Adrenal gland (tissue), 5 donors: ENCODE measurements around the gene EFR3B.

Source experiments
- POLR2A ChIP-seq, 2 donors: fragments of 450-650 bp; IDR thresholded peaks; one replicate each; pipeline ENCODE4 v1.6.1; 2017; ENCODE audit warnings: antibody characterized with exemption in 2 of 2, mild to moderate bottlenecking in 2 of 2, moderate library complexity in 1 of 2
- TF ChIP-seq, protein P1 (sequence below), 6 experiments: fragments of 450-650 bp in 4 of 6; fragments of 200-600 bp in 2 of 6; sonication (generic) in 1 of 6; IDR thresholded peaks; 1 replicate in 5 of 6; 2 replicates in 1 of 6; pipeline versions ENCODE4 v1.5.1 to v1.8.0; 2016 to 2021; ENCODE audit warnings: antibody characterized with exemption in 6 of 6, mild to moderate bottlenecking in 2 of 6, moderate library complexity in 1 of 6
- donor health status: DM: no; HTN: no; CAD: no.

DNA sequence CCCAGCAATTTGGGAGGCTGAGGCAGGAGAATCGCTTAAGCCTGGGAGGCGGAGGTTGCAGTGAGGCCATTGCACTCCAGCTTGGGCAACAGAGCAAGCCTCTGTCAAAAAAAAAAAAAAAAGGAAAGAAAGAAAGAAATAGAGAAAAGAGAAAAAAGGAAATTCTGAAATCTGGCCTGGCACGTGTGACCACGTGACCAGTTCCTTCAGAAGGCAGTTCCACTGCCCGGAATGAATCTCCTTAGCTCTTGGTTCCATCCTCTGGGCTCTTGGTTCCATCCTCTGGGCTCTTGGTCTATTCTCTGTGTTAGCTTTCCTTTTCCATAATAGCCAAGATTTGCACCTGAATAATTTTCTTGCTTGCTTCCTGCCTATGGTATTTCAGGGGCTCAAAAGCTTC lies 131.8 kb downstream of the EFR3B start:
- TF ChIP-seq POLR2A (IDR thresholded peaks at IDR 0.05): no peak
- TF ChIP-seq, protein P1, sequence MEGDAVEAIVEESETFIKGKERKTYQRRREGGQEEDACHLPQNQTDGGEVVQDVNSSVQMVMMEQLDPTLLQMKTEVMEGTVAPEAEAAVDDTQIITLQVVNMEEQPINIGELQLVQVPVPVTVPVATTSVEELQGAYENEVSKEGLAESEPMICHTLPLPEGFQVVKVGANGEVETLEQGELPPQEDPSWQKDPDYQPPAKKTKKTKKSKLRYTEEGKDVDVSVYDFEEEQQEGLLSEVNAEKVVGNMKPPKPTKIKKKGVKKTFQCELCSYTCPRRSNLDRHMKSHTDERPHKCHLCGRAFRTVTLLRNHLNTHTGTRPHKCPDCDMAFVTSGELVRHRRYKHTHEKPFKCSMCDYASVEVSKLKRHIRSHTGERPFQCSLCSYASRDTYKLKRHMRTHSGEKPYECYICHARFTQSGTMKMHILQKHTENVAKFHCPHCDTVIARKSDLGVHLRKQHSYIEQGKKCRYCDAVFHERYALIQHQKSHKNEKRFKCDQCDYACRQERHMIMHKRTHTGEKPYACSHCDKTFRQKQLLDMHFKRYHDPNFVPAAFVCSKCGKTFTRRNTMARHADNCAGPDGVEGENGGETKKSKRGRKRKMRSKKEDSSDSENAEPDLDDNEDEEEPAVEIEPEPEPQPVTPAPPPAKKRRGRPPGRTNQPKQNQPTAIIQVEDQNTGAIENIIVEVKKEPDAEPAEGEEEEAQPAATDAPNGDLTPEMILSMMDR (IDR thresholded peaks at IDR 0.05): no peak
